CD4-positive, alpha-beta T cell treated with Interferon gamma for 1 hour (primary cell): Measurements from ENCODE around the gene PRKAR1B.

Source experiments
- DNase-seq: peaks from one replicate; pipeline ENCODE4 v3.0.0-alpha.2; 2020

Gene PRKAR1B

GRCh38 chr7:727104-727805, at the start of gene PRKAR1B:
Gene PRKAR1B, minus strand, starts transcription at chr7:727281. Its CDS starts 15,776 bp downstream, at chr7:711505.
- DNase-seq = no peak

DNA sequence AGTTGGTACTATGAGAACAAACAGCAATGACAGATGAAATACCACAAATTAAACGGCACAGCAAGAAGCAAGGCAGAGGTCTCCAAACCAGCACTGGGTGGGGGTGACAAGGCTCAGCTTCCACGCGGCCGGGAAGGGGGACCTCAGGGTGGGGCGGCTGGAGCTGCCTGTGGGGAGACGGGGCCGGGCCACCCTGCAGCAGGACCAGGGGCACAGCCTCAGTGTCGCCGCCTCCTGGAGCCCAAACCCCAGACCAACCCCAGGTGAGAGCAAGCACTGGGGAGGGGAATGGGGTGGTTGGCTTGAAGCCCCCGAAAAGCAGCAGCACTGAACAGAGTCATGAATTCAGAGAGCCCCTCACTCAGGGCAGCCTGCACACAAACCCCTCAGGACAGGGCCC, 49.3 kb upstream of the PRKAR1B start:
- DNase-seq = no peak

GRCh38 chr7:774161-775109, 47.4 kb upstream of the PRKAR1B start:
- peak; percentile 40 for DNase-seq

DNA sequence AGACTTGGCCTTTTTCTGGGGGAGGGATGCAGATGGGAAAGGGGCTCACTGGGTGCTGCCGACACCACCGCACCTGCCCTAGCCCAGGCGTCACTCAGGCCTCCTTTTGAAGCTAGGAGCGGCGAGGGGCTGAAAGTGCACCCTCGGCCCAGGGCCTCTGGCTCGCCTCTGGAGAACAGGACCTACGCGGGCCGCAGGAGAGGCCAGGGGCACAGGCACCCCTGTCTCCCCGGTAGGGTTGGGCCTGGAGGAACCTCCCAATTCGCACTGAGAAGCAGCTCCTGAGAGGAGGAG, 46.5 kb upstream of the PRKAR1B start:
- no peak for DNase-seq

DNA sequence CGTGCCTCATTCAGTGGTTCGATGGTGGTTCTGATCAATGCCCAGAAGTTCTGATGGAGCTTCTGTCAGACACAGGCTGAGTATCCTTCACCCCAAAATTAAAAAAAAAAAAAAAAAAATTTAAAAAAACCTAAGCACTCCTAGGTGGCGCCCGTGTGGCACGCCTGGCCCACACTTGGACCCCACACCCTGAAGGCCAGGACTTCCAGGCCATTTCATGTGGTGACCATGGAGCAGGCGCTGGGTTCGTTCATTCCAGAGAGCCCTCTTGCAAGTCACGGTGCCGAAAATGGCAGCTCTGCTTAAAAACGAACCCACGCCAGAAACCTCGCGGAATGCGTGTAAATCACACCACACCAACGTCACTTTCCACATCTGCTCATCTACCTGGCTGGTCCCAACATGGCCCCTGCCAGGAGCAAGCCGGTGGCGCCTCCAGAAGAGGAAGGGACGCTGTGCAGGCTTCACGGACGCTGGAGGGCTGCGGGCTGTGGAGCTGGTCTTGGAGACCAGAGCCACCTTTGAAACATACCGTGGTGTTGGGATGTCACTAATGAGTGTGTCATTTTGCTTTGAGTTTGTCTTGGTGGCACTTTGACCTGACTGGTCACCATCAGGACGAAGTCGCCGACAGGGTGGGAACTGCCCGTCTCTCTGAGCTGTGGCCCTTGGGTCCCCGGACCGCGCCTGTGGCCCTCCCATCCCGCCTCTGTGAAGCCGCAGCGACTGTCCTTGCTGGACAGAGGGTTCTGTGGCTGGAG, 46.0 kb upstream of the PRKAR1B start:
- DNase-seq = no peak

- no peak for DNase-seq
Observed at GRCh38 chr7:772392-772791, 45.3 kb upstream of the PRKAR1B start.

DNA sequence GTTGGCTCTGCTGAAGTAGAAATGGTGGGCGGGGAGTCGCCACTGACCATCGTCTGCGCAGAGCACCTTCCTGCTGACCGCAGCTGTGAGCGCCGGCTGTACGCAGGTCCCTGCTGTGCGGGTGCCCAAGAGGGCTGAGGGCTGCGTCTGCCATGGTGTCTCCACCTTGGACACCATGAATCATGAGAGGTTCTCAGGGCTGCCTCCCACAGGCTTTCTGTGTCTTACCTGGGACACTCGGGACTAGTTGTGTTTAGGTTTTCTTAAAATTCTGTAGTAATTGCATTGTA, 44.9 kb upstream of the PRKAR1B start:
- no peak for DNase-seq

GRCh38 chr7:771234-772004, 44.3 kb upstream of the PRKAR1B start:
- no peak for DNase-seq

DNA sequence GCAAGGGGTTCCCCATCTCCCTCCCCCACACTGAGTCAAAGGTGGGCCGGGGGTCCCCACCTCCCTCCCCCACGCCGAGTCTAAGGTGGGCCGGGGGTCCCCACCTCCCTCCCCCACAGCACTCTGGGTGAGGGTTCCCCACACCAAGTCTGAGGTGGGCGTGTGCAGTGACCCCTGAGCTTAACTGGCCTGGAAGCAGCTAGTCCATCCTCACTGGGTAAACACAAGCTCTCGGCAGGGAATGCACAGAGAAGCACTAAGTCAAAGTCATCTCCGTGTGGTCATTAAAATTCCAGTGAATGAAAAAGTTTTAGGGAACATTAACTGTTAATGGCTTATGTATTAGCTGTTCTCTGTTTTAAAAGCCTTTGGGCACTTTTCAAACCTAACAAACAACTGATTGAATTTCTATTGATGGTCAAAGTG, 43.7 kb upstream of the PRKAR1B start:
- DNase-seq = no peak

GRCh38 chr7:770336-770735, 43.3 kb upstream of the PRKAR1B start:
- DNase-seq = no peak

DNA sequence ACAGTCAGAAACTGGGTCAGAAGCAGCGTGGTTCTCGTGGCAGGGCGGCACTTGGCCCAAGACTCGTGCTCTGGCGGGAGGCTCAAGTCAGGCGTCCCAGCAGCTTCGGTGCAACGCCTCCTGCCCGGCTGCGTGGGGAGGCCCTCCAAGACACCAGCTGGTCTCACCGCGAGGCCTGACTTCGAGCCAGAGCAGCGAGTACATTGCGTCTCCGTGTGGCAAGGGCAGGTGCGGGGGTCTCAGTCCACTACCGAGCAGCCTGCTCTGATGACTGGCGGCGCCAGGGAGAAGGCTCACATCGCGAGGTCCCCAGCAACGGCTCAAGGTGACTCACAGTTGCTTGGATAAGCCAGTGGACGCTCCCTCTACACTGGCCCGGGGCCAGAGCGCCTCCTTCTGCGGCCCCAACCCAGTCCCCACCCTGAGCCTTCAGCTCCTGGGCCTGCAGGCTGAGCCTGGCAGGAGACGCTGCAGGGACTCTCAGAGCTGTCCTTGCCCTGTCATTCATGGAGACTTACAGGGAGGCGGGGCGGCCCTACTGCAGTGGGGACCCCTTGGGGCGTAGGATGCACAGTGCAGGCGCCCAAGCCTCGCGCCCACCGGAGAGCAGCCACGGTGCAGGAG, 41.9 kb upstream of the PRKAR1B start:
- DNase-seq = no peak

GRCh38 chr7:767941-768731, 41.1 kb upstream of the PRKAR1B start:
- DNase-seq = no peak

GRCh38 chr7:767580-767940, 40.5 kb upstream of the PRKAR1B start:
- DNase-seq = no peak

- DNase-seq = no peak
Observed at GRCh38 chr7:765383-765782, 38.3 kb upstream of the PRKAR1B start.

GRCh38 chr7:763762-764161, 36.7 kb upstream of the PRKAR1B start:
- DNase-seq = no peak

GRCh38 chr7:762885-763284, 35.8 kb upstream of the PRKAR1B start:
- DNase-seq = no peak

GRCh38 chr7:761631-762030, 34.5 kb upstream of the PRKAR1B start:
- no peak for DNase-seq

DNA sequence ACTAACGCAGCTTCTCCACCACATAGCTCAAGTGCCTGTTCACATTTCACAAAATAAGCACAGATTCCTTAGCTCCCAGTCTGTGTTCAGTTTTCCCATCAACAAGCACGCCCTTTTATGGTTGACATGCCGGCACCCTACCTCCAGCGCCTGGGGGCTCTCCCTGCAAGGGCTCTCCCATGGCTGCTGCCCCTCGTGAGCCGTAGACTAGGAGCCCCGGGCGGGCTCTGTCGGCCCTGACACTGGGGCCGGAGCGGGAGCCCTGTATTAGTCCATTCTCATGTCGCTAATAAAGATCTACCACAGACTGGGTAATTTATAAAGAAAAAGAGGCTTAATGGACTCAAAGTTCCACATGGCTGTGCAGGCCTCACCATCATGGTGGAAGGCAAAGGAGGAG, 34.0 kb upstream of the PRKAR1B start:
- DNase-seq = no peak

DNA sequence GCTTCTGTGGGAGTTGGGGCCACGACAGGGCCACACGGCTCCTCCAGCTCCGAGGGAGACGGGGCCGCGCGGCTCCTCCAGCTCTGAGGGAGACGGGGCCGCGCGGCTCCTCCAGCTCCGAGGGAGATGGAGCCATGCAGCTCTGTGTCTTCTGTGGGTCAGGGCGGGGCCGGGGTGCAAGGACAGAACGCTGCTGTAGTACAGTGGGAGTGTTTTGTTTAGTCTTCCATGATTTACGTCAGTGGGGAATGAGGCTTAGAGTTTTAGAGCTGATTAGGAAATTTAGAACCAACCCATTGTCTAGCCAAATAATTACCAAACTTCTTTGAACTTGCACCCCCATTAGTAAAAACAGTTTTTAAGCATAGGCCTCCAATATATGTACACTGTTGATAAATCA, 32.9 kb upstream of the PRKAR1B start:
- DNase-seq = no peak

DNA sequence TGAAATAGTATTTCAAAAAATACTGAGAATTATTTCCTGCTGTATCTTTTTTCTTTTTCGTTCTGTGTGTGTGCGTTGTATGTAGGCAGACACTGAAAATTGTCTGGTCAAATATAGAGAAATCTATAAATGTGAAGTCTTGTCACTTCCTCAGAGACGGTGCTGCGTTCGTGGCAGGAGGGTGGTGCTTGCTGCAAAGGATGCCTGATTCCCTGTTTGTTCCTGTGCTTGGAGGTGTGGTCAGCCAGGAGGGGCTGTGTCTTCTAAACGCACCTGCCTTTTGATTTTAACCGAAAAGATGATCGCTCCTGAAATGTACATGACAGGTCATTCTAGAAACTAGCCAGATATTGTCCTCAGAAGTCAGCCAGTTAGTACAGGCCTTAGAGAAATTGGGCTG, 32.5 kb upstream of the PRKAR1B start:
- DNase-seq = no peak

- no peak for DNase-seq
Observed at GRCh38 chr7:757741-758163, 30.7 kb upstream of the PRKAR1B start.
